Measurements from ENCODE around the gene MLC1.

- TF ChIP-seq RAD21 (IDR thresholded peaks at IDR 0.05; ENCODE audit: low read length) = no peak
- no peak for TF ChIP-seq POLR2A (IDR thresholded peaks at IDR 0.05; ENCODE audit: low read depth, low read length)
- no peak for TF ChIP-seq CTCF (conservative IDR thresholded peaks at IDR 0.05; ENCODE audit: low read depth, low read length)
- no peak for TF ChIP-seq RCOR1 (IDR thresholded peaks at IDR 0.05; ENCODE audit: insufficient replicate concordance, low read length)
Measured at GRCh38 chr22:50046481-50047245, 38.6 kb downstream of the MLC1 start.
